Fibroblast of lung (primary cell): ENCODE data around the gene MEGF6. TPM values are rescaled to one million over a fixed set of nuclear protein-coding genes. Genes with fewer than 3 reads are reported as not detected.

Source experiments
- DNase-seq, 2 donors: peaks; one replicate each; pipeline versions ENCODE4 v3.0.0 to v3.0.0-alpha.2; 2010; ENCODE audit warnings: low read depth in 2 of 2
- H2AFZ ChIP-seq: 2 replicates; pipeline ENCODE4 v1.5.1; 2012; ENCODE audit warnings: low read length, control low read depth, inconsistent platforms
- H3K27ac ChIP-seq: 2 replicates; pipeline ENCODE4 v1.5.1; 2011; ENCODE audit warnings: low read length, control low read depth; ENCODE audit not compliant: insufficient read depth
- H3K27me3 ChIP-seq: 2 replicates; pipeline ENCODE4 v1.5.1; 2011; ENCODE audit warnings: mild to moderate bottlenecking, low read length; ENCODE audit not compliant: control insufficient read depth, insufficient read depth
- H3K36me3 ChIP-seq: 2 replicates; pipeline ENCODE4 v1.5.1; 2011; ENCODE audit warnings: low read length; ENCODE audit not compliant: control insufficient read depth, insufficient read depth
- H3K4me1 ChIP-seq: 2 replicates; pipeline ENCODE4 v1.5.1; 2011; ENCODE audit warnings: low read length; ENCODE audit not compliant: control insufficient read depth, insufficient read depth; ENCODE audit errors: extremely low read depth
- H3K4me2 ChIP-seq: 2 replicates; pipeline ENCODE4 v1.5.1; 2011; ENCODE audit warnings: low read length, control low read depth; ENCODE audit not compliant: insufficient read depth; ENCODE audit errors: extremely low read depth
- H3K4me3 ChIP-seq, 4 experiments: fragments of 200-600 bp in 1 of 4; sonication (generic) in 1 of 4; replicated peaks in 1 of 4; 2 replicates each; pipeline ENCODE4 v1.5.1; 2011 to 2016; ENCODE audit warnings: low read length in 4 of 4, low read depth in 3 of 4, mild to moderate bottlenecking in 3 of 4, control low read depth in 2 of 4, inconsistent platforms in 1 of 4, mixed read lengths in 1 of 4; ENCODE audit not compliant: insufficient read depth in 1 of 4; ENCODE audit errors: control extremely low read depth in 1 of 4
- H3K79me2 ChIP-seq: 2 replicates; pipeline ENCODE4 v1.5.1; 2012; ENCODE audit warnings: mild to moderate bottlenecking, low read length, inconsistent platforms; ENCODE audit not compliant: control insufficient read depth, insufficient read depth
- H3K9ac ChIP-seq: 2 replicates; pipeline ENCODE4 v1.5.1; 2011; ENCODE audit warnings: mild to moderate bottlenecking, low read length, control low read depth; ENCODE audit not compliant: insufficient read depth
- H3K9me3 ChIP-seq: 2 replicates; pipeline ENCODE4 v1.5.1; 2012; ENCODE audit warnings: low read depth, low read length; ENCODE audit not compliant: control insufficient read depth, insufficient read depth
- H4K20me1 ChIP-seq: 2 replicates; pipeline ENCODE4 v1.5.1; 2011; ENCODE audit warnings: low read length; ENCODE audit not compliant: control insufficient read depth, insufficient read depth; ENCODE audit errors: extremely low read depth
- EZH2 ChIP-seq: IDR thresholded peaks from 2 replicates; pipeline ENCODE4 v1.5.1; 2012; ENCODE audit warnings: low read length, control low read depth, mild to moderate bottlenecking; ENCODE audit errors: missing control alignments
- polyA plus RNA-seq, 2 donors: library from polyadenylated mRNA; depleted of rRNA in 1 of 2; stranded (reverse) in 1 of 2; unstranded in 1 of 2; fragments of >200 nt; gene quantifications; 2 replicates each; pipeline ENCODE4 v1.2.1, GENCODE V29; 2011 to 2012; ENCODE audit warnings: missing spikeins in 1 of 2
- total RNA-seq: library from RNA; depleted of rRNA; stranded (reverse); fragments of >200 nt; gene quantifications from 2 replicates; pipeline ENCODE4 v1.2.1, GENCODE V29; 2014
- TF ChIP-seq, protein P1 (sequence below), 2 donors: IDR thresholded peaks in 1 of 2; conservative IDR thresholded peaks in 1 of 2; 1 replicate in 1 of 2; 2 replicates in 1 of 2; pipeline ENCODE4 v1.5.1; 2011 to 2012; ENCODE audit warnings: low read length in 2 of 2, control low read depth in 1 of 2, inconsistent platforms in 1 of 2, low read depth in 1 of 2, mild to moderate bottlenecking in 1 of 2

Gene MEGF6
- total and polyA plus RNA-seq, 2 donors (not counting 1 experiment from before 2014, with no cell fraction given), result 1.6 to 11.6 TPM

DNA sequence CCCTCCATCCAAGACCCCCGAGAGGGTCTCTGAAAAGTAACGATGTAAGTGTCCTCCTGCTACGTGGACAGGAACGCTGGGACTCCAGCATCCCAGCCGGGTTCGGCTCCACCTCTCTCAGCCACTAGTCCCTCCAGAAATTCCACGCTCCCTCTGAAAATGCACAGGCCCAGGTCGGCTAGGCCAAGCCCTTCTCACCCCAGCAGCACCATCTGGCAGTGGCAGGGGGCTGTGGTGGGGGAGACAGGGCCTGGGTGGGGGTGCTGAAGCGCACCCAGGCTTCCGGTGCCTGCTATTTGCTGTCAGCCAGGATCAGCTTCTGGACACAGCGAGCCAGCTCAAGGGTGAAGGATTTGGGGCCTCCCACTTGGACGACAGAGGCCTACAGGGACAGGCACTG, 83.5 kb downstream of the MEGF6 start:
- H3K9ac ChIP-seq, result no peak overlapping the region
- H3K4me3 ChIP-seq, result no peak overlapping the region
- H3K4me1 ChIP-seq, result no peaks in the 10 kb centered on the region
- no peaks in the 10 kb centered on the region for H3K9me3 ChIP-seq
- H3K27ac ChIP-seq, result no peak overlapping the region
- TF ChIP-seq EZH2, result no peak
- TF ChIP-seq, protein P1, sequence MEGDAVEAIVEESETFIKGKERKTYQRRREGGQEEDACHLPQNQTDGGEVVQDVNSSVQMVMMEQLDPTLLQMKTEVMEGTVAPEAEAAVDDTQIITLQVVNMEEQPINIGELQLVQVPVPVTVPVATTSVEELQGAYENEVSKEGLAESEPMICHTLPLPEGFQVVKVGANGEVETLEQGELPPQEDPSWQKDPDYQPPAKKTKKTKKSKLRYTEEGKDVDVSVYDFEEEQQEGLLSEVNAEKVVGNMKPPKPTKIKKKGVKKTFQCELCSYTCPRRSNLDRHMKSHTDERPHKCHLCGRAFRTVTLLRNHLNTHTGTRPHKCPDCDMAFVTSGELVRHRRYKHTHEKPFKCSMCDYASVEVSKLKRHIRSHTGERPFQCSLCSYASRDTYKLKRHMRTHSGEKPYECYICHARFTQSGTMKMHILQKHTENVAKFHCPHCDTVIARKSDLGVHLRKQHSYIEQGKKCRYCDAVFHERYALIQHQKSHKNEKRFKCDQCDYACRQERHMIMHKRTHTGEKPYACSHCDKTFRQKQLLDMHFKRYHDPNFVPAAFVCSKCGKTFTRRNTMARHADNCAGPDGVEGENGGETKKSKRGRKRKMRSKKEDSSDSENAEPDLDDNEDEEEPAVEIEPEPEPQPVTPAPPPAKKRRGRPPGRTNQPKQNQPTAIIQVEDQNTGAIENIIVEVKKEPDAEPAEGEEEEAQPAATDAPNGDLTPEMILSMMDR (conservative IDR thresholded peaks at IDR 0.05 in 1 of 2, IDR thresholded peaks at IDR 0.05 in 1 of 2; ENCODE audit: low read depth in 1 of 2, low read length in 2 of 2), result no peak
- H2AFZ ChIP-seq, result no peak overlapping the region
- no peak overlapping the region for H3K4me2 ChIP-seq
- no peaks in the 10 kb centered on the region for H4K20me1 ChIP-seq
- H3K27me3 ChIP-seq, result no peaks in the 10 kb centered on the region
- no peaks in the 10 kb centered on the region for H3K79me2 ChIP-seq
- no peak for DNase-seq
- H3K36me3 ChIP-seq, result no peaks in the 10 kb centered on the region

DNA sequence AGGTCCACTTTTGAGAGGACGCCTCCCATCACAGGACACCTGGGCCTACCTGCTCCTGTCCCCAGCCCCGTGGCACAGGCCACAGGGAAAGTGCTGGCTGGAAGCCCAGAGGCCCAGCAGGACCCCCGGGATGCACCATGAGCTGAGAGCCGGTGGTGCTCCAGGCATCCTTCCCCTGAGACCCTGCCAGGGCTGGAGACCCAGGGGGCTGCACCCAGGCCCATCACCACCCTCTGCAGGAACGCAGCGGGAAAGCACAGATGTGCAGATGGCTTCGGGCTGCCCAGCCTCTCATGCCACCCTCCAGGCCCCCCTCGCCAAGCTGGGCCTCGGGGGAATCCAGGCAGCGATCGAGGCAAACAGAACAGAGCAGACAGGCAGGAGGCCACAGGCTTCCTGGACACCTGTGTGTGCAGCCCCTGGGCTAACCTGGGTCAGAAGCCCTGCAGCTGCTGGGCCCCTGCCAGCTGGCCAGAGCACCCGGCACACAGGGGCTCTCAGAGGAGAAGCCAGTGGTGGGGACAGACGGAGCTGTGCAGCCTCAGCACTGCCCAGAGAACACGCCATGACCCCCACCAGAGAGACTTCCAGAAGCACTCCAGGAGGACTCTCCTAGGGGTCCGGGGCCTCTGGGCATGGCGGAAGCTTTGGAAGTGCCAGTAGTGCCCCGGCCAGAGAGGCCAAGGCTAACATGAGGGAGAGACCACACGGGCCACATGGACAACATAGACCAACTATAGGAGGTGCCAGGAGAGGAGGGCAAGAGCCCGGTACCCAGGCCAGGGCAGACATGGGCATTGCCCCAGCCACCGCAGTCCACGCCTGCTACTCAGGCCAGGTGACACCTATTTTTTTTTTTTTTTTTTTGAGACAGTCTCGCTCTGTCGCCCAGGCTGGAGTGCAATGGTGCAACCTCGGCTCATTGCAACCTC, 85.5 kb downstream of the MEGF6 start:
- H3K4me1 ChIP-seq, result no peaks in the 10 kb centered on the region
- no peak overlapping the region for H2AFZ ChIP-seq

DNA sequence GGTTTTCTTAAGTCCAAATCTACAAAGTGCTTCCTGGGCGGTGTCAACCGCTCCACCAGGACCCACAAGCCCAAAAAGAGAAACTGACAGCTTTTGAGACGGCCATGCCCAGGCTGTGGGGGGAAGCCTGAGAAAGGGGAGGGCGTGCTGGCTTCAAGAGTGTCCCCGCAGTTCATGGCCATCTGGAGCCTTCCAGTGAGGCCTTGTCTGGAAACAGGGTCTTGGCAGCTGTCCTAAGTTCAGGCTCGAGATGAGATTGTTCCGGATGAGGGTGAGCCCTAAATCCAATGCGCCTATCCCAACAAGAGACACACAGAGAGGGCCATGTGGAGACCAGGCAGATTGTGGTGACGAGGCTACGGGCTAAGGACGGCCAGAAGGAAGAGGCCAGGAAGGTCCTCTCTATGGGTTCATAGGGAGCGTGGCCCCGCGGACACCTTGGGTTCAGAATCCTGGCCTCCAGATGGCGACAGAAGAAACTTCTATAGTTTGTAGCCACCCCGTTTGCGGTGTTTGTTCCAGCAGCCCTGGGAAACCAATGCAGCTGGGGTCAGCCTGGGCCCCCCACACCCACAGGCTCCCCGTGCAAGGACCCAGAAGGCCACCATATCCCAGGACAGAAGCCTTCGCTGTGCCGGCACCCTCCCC, 86.6 kb downstream of the MEGF6 start:
- Histone ChIP-seq H4K20me1 (no peaks in the 10 kb centered on the region), H3K36me3 (no peaks in the 10 kb centered on the region), H3K4me3 (no peak overlapping the region), H3K27ac (no peak overlapping the region), H3K4me2 (no peak overlapping the region), H3K9ac (no peak overlapping the region), H3K27me3 (no peaks in the 10 kb centered on the region), H3K79me2 (no peaks in the 10 kb centered on the region), H2AFZ (no peak overlapping the region), H3K4me1 (no peaks in the 10 kb centered on the region), H3K9me3 (no peaks in the 10 kb centered on the region)
- no peak for DNase-seq
- TF ChIP-seq, protein P1 (conservative IDR thresholded peaks at IDR 0.05 in 1 of 2, IDR thresholded peaks at IDR 0.05 in 1 of 2; ENCODE audit: low read depth in 1 of 2, low read length in 2 of 2), result no peak
- no peak for TF ChIP-seq EZH2

More for the DNA sequence above, 85.5 kb downstream of the MEGF6 start:
- TF ChIP-seq EZH2, result no peak
- TF ChIP-seq, protein P1 (conservative IDR thresholded peaks at IDR 0.05 in 1 of 2, IDR thresholded peaks at IDR 0.05 in 1 of 2; ENCODE audit: low read depth in 1 of 2, low read length in 2 of 2), result no peak
- Histone ChIP-seq H3K27ac (no peak overlapping the region), H3K4me2 (no peak overlapping the region), H3K36me3 (no peaks in the 10 kb centered on the region), H3K9ac (no peak overlapping the region), H3K27me3 (no peaks in the 10 kb centered on the region), H3K79me2 (no peaks in the 10 kb centered on the region), H4K20me1 (no peaks in the 10 kb centered on the region), H3K4me3 (no peak overlapping the region), H3K9me3 (no peaks in the 10 kb centered on the region)
- DNase-seq, result no peak
